Fibroblast of the conjunctiva (primary cell): ENCODE data around the gene KLHL29.
"Not testable (repeated sequence)": the region's sequence is repeated elsewhere in the genome, so short reads cannot be mapped to it uniquely, and the experiment has no call there.

Source experiments
- DNase-seq: peaks from one replicate; pipeline ENCODE4 v3.0.0-alpha.2; 2010; ENCODE audit warnings: low read depth

KLHL29 gene

GRCh38 chr2:23384551-23385343 is at the start of gene KLHL29:
Gene KLHL29, plus strand, starts transcription at chr2:23385179. Its CDS starts 177,018 bp downstream, at chr2:23562197.
- peak; percentile 39 for DNase-seq

DNA sequence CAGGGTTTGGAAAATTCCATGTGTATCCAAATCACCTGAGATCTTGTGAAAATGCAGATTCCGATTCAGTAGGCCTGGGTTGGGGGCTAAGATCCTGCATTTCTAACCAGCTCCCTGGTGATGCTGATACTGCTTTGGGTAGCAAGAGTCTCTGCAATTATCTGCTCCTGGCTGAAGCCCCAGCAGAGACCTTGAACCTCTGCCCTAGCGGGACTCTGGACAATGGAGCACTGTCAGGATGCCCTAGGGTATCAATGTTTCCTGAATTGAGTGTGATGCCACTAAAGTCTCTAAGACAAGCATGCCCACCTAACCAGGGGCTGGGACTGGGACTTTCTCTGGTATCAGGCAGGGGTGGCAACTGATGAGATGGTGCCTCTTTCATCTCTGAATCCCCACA is 49.4 kb upstream of the KLHL29 start:
- no peak for DNase-seq

DNA sequence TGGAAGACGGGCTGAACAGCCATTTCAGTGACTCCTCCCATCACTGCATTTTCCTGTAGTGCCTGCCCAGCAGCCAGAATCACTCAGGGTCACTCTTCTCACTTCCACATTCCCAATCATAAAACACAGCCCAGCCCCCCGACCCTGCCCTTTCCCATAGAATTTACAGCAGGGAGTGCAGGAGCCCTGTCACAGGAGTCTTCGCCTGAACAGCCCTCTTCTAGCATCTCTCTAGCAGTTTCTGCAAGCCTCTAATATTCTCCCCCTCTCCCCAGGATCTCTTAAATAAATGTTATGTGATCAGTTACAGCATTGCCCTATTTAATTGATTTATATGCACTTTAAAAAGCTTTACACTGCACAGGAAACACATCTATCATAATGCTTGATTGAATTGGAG is 42.9 kb upstream of the KLHL29 start:
- DNase-seq, result no peak

DNA sequence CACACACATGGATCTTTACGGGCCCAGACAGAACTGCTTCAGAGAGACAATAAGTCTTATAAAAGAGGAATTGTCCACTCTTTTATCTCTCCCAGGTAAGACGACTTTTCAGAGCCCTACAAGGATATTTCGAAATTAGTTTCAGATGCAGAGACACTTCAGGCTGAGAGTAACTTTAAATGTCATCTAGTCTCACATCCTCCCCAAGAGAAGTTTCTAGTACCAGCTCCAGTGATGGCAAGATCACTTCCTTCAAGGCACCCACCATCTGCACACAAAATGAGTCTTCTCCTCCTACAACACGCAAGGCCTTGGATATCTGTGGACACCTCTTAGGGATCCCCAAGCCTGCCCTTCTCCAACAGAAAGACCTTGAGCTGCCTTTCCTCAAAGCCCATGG is 39.0 kb upstream of the KLHL29 start:
- DNase-seq, result no peak

GRCh38 chr2:23346781-23347180 is 38.2 kb upstream of the KLHL29 start:
- no peak for DNase-seq

- no peak for DNase-seq
Observed at GRCh38 chr2:23347471-23348092, 37.4 kb upstream of the KLHL29 start.

DNA sequence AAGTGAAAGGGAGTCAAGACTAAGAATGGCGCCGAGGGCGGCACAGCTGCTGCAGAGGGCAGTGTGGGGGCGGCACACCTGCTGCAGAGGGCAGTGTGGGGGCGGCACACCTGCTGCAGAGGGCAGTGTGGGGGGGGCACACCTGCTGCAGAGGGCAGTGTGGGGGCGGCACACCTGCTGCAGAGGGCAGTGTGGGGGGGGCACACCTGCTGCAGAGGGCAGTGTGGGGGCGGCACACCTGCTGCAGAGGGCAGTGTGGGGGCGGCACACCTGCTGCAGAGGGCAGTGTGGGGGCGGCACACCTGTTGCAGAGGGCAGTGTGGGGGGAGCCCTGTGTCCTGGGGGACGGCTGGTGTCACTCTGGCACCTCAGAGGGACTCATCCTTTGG is 36.9 kb upstream of the KLHL29 start:
- not testable (repeated sequence) for DNase-seq

DNA sequence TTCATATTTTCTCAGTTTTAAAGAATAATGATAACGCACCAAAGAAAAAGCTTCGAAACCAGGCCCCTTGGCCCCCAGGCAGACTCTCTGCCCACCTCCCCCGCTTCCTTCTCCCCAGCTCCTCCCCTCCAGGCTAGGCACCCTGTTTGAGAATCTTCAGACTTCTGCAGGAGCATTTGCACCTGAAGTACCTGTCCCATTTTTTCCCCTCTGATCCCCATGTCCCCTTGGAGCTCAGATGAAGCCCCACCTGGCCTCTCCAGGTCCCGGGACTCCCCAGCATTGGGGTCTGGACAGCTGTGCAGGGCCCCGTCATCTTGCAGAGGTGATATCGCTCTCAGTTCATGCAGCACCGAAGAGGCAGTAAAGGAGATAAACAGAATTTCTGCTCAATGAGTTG is 35.5 kb upstream of the KLHL29 start:
- DNase-seq, result no peak

- DNase-seq, result no peak
Observed at GRCh38 chr2:23350041-23350791, 34.8 kb upstream of the KLHL29 start.

DNA sequence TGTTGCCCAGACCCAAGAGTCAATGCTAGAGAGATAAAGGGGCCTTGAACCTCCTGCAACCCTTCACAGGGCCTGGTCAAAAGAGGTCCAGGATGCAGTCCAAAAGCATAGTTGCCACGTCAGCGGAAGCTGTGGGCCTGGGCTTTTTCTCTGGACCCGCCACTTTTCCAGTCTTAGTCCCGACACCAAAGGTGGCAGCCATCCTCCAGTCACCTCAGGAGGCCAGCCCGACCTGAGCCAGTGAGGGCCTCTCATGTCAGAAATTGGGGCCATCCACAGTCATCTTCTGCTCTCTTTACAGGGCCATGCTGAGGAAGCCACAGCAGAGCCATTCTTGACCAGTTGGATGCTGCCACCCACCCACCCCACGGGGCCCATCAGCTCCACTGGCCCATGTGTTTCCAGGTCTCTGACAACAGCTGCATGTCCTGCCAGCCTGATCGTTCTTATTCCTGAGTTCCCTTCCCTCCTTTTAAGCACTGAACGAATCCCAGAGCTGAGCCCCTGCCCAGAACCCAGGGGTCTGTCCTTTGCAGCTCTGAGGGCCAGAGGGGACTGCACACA is 34.1 kb upstream of the KLHL29 start:
- no peak for DNase-seq

DNA sequence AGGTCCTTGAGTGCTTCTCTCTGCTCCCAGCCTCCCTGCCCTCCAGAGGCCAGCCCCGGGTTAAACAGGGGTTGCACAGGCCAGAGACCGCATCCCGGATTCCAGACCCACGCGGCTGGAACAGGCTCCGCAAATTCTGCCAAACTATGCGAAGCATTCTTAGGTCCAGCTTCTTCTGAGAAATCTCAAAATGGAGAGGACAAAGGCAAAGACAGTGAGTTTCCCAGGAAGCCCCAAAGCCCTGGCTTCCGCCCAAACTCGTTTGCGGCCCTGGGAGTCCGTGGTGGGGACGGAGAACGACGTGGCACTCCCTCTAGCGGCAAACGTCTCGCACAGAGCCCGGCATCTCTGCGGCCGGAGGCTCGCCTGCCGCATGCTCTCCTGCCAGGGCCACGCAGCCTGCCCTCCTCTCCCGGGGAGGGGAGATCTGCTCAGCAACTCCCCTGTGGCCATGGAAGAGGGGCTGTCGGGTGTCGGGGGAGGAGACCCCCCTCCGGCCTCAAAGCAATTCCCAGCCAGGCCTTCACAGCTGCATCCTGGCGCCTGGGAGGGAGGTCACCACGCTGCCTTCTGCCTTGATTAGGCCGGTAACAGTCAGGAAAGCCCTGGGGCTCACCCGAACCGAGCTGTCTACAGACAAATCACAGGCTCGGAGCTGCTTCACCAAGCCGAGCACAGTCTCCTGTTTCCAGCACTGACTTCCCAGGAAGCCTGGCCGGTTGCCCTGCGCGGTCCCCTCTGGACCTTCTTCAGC is 33.4 kb upstream of the KLHL29 start:
- peak; percentile 53 for DNase-seq

GRCh38 chr2:23354554-23354953 is 30.4 kb upstream of the KLHL29 start:
- no peak for DNase-seq

GRCh38 chr2:23355001-23355400 is 30.0 kb upstream of the KLHL29 start:
- DNase-seq, result no peak

DNA sequence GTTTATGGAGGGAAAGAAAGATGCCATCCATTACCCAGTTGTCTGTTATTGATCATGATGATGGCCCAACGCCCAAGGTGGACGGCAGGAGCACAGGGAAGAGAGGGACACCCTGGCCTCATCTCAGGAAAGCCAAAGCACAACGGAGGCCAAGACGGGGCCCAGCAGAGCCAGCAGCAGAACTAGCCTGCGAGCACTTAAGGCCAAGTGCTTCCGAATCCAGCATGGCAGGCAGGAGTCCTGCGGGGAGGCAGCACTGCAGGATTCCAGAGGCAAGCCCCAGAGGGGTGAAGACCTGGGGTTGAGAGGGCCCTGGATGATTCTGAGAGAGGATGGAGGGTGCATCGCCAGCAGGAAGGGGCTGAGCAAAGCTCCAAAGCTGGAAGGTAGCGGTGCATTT is 28.3 kb upstream of the KLHL29 start:
- no peak for DNase-seq

DNA sequence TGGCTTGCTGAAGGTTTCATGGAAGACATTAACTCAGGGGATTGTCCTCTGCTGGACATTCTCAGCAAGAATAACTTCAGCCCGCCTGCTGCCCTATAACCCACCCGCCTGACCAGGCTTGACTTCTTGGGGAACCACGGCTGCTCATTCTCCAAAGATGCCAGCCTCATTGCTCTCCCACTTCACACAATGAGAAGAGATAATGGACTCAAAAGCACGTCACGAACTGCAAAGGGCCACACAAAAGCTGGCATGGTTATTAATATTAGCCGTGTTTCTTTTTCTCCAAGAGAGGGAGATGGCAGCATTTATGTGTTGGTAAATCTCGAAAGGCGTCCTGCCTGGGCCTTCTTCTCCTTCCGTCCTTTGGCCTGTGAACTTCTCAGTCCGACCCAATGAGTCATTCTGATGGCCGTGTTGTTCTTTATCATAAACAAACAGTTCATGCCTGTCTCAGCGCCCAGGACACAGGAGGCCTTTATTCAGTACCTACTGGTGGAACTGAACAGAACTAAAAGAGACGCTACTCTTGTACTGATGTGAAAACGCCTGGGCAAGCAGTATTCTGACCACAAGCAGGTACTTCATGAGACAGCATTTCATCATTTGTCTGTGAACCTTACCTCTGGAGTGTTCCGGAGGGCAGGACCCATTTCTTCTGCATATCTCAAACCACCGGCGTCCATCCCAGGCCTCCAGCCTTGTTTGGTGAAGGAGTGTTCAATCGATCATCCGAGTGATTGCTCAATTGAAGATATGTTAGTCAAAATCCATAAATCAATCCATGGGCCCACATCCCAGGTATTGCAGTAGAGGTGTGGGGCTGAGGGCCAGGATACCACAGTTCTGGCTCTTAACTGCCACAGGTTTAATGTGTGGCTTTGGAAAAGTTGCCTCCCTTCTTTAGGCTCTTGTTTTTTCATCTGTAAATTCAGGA is 25.1 kb upstream of the KLHL29 start:
- no peak for DNase-seq

- DNase-seq, result peak; percentile 45
Observed at GRCh38 chr2:23360571-23361125, 24.3 kb upstream of the KLHL29 start.

DNA sequence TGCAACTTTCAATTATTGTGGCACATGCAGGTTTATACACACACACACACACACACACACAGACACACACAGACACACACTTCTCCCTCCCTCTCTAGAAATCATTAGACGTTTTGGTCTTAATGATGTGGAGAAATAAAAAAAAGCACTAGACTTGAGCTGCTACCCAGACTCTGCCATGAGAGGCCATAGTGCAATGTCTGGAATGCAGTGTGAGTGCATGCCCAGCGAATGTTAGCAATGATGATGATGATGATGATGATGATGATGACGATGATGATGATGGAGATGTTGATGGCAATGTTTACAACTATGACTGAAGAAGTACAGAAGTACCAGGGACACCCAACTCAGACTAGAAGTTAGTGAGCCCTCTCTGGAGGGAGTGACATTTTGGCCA is 23.8 kb upstream of the KLHL29 start:
- no peak for DNase-seq

DNA sequence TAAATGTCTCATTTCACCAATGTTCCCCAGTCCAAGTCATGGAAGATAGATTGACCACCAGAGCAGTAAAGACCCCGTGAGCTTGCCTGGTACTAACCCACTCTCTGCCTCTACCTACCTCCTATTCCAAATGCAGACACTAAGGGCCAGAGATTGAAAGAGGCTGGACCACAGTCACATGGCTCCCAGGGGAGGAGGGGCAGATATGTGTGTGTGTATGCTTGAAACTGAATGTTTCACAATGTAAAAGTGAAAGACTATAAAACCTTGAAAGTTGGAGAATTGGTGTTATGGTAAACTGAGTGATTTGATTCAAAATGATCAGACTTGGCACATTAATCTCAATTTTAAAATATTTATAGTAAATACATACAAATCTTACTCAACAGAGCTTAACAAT is 21.7 kb upstream of the KLHL29 start:
- DNase-seq, result no peak

DNA sequence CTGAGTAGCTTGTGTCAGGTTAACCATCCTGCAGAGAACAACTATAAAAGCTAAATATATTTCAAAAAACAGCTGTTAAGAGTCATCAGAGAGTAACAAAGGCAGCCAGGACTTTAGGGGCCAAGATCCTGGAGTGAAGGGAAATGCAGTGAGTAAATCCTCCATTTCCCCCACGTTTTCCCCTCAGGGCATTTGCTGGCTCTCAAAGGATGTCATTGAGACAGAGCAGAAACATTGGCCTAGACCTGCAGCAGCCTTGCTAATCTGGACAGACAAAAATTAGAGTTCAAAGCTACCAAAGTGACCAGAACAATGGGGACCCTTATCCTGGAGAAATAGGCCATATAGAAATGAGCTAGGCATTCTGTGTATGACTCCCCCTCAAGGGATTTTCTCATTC is 21.1 kb upstream of the KLHL29 start:
- DNase-seq, result no peak

DNA sequence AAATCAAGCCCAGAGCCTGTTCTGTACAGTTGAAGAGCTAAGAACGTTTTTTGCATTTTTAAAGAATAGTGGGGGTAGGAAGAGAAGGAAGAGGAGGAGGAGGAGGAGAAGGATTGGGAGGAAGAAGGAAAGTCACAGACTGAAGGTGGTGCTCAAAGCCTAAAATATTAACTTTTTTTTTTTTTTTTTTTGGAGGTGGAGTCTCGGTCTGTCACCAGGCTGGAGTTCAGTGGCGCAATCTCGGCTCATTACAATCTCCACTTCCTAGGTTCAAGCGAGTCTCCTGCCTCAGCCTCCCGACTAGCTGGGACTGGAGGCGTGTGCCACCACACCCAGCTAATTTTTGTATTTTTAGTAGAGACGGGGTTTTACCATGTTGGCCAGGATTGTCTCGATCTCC is 18.3 kb upstream of the KLHL29 start:
- DNase-seq, result no peak

DNA sequence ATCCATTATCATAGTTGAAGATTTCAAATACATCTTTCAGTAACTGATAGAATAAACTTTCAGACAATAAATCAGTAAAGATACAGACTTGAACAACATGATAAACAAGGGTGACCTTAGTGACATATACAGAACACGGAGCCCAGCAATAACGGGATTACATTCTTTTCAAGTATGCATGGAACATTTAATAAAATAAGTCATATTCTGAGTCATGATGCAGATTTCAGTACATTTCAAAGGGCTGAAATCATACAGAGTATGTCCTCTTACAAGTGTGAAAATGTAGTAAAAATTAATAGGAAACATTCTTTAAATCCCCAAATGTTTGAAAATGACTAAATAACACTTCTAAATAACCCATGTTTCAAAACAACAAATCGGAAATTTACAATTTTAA is 17.2 kb upstream of the KLHL29 start:
- peak; percentile 44 for DNase-seq
